Caco-2 (cell line): ENCODE measurements around the gene GRM4. TPM values are rescaled to one million over a fixed set of nuclear protein-coding genes. Genes with fewer than 3 reads are reported as not detected.

Source experiments
- BruUV-seq: library from RNA; stranded (reverse); fragments of 400-500 nt; replicated peaks from 2 replicates; lab custom pipeline; 2021; lab: Mats Ljungman, UMichigan
- CTCF ChIA-PET: fragments of 300-600 bp; sonication (Branson Sonifier 250); formaldehyde crosslinking; loops from one replicate; lab custom pipeline; 2022; ENCODE audit warnings: antibody characterized with exemption; lab: Charles Lee
- POLR2A ChIA-PET: fragments of 300-600 bp; sonication (Branson Sonifier 250); formaldehyde crosslinking; loops from one replicate; lab custom pipeline; 2022; ENCODE audit warnings: antibody characterized with exemption; lab: Charles Lee
- DNase-seq, 2 experiments: peaks; one replicate each; pipeline versions ENCODE4 v3.0.0 to v3.0.0-alpha.2; 2020 to 2022
- H3K27me3 ChIP-seq: replicated peaks from 2 replicates; pipeline ENCODE4 v1.6.0; 2011; ENCODE audit warnings: low read length; ENCODE audit not compliant: control insufficient read depth, insufficient read depth
- H3K36me3 ChIP-seq: 2 replicates; pipeline ENCODE4 v1.5.1; 2011; ENCODE audit warnings: low read length; ENCODE audit not compliant: control insufficient read depth, insufficient read depth
- H3K4me1 ChIP-seq: fragments of 250-450 bp; sonication (Bioruptor Pico); 2 replicates; pipeline ENCODE4 v1.5.1; 2020; ENCODE audit warnings: mild to moderate bottlenecking
- H3K4me3 ChIP-seq: 2 replicates; pipeline ENCODE4 v1.5.1; 2011; ENCODE audit warnings: low read depth, mild to moderate bottlenecking, control low read depth, low read length
- H3K9me3 ChIP-seq: fragments of 250-450 bp; sonication (Bioruptor Pico); 2 replicates; pipeline ENCODE4 v1.5.1; 2020; ENCODE audit warnings: mild to moderate bottlenecking, moderate library complexity
- H3K27ac Mint-ChIP-seq: one replicate; pipeline ENCODE4 v1.8.0; 2022; ENCODE audit warnings: mixed read lengths; ENCODE audit not compliant: unreplicated experiment
- H3K27me3 Mint-ChIP-seq: one replicate; pipeline ENCODE4 v1.8.0; 2022; ENCODE audit warnings: mixed read lengths; ENCODE audit not compliant: insufficient read depth, unreplicated experiment
- H3K36me3 Mint-ChIP-seq: one replicate; pipeline ENCODE4 v1.8.0; 2022; ENCODE audit warnings: mild to moderate bottlenecking, mixed read lengths; ENCODE audit not compliant: insufficient read depth, unreplicated experiment
- H3K4me1 Mint-ChIP-seq: one replicate; pipeline ENCODE4 v1.8.0; 2022; ENCODE audit warnings: low read depth, mixed read lengths; ENCODE audit not compliant: unreplicated experiment
- H3K4me3 Mint-ChIP-seq: one replicate; pipeline ENCODE4 v1.8.0; 2022; ENCODE audit warnings: mild to moderate bottlenecking, moderate library complexity, mixed read lengths; ENCODE audit not compliant: unreplicated experiment
- H3K9me3 Mint-ChIP-seq: one replicate; pipeline ENCODE4 v1.8.0; 2022; ENCODE audit warnings: mixed read lengths; ENCODE audit not compliant: unreplicated experiment
- intact Hi-C: fragments of 100-400 bp; cut with micrococcal nuclease; formaldehyde crosslinking; loops from one replicate; pipeline ENCODE4 v1.10.0; 2022; ENCODE audit not compliant: unreplicated experiment
- total RNA-seq: library from RNA; stranded (reverse); gene quantifications from 2 replicates; pipeline ENCODE4 v1.2.3, GENCODE V29; 2022
- TF ChIP-seq, protein P1 (sequence below), 2 experiments: fragments of 200-600 bp in 1 of 2; IDR thresholded peaks; 1 replicate in 1 of 2; 2 replicates in 1 of 2; pipeline versions ENCODE4 v1.5.1 to v1.8.0; 2011 to 2022; ENCODE audit warnings: antibody characterized with exemption in 1 of 2, control low read depth in 1 of 2, inconsistent platforms in 1 of 2, low read depth in 1 of 2, low read length in 1 of 2, mild to moderate bottlenecking in 1 of 2, moderate library complexity in 1 of 2; ENCODE audit not compliant: insufficient read depth in 1 of 2, severe bottlenecking in 1 of 2, unreplicated experiment in 1 of 2

The GRM4 gene
- total RNA-seq, 1 experiment from 2014 or later, result 0.09 TPM

DNA sequence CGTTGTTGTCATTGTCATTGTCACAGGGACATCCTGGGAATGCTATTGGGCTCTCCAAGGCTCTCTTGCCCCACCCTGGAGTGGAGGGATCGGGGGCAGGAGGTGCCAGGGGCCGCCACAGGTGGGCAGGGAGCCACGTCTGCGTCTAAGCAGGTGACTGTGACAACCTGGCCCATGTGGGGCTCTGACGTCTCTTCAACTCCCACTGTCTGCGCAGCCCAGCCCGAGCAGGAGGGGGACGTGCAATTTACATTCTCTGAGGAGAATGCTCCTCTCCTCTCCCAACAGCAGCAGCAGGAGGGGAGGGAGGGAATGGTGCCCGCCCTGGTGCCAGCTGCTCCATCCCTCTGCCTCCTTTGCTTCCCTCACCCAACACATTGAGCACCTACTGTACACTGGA, 50.1 kb downstream of the GRM4 start:
- Histone ChIP-seq H3K36me3 (no peaks in the 10 kb centered on the region), H3K4me1 (no peaks in the 10 kb centered on the region), H3K4me3 (no peak overlapping the region), H3K27me3 (peaks cover 1% of the 10 kb centered on the region), H3K9me3 (no peaks in the 10 kb centered on the region)
- Mint-ChIP-seq H3K27me3 (peaks cover 20% of the 10 kb centered on the region), H3K27ac (no peak overlapping the region), H3K4me1 (no peaks in the 10 kb centered on the region), H3K9me3 (no peaks in the 10 kb centered on the region), H3K4me3 (no peak overlapping the region), H3K36me3 (no peaks in the 10 kb centered on the region)
- BruUV-seq, result no TSS peak
- TF ChIP-seq, protein P1, sequence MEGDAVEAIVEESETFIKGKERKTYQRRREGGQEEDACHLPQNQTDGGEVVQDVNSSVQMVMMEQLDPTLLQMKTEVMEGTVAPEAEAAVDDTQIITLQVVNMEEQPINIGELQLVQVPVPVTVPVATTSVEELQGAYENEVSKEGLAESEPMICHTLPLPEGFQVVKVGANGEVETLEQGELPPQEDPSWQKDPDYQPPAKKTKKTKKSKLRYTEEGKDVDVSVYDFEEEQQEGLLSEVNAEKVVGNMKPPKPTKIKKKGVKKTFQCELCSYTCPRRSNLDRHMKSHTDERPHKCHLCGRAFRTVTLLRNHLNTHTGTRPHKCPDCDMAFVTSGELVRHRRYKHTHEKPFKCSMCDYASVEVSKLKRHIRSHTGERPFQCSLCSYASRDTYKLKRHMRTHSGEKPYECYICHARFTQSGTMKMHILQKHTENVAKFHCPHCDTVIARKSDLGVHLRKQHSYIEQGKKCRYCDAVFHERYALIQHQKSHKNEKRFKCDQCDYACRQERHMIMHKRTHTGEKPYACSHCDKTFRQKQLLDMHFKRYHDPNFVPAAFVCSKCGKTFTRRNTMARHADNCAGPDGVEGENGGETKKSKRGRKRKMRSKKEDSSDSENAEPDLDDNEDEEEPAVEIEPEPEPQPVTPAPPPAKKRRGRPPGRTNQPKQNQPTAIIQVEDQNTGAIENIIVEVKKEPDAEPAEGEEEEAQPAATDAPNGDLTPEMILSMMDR (IDR thresholded peaks at IDR 0.05; ENCODE audit: insufficient read depth in 1 of 2, low read depth in 1 of 2, low read length in 1 of 2, severe bottlenecking in 1 of 2, unreplicated experiment in 1 of 2), result no peak
- intact Hi-C loops, result no loop called here
- CTCF ChIA-PET, result no interaction called here
- POLR2A ChIA-PET, result no interaction called here
- no peak for DNase-seq

DNA sequence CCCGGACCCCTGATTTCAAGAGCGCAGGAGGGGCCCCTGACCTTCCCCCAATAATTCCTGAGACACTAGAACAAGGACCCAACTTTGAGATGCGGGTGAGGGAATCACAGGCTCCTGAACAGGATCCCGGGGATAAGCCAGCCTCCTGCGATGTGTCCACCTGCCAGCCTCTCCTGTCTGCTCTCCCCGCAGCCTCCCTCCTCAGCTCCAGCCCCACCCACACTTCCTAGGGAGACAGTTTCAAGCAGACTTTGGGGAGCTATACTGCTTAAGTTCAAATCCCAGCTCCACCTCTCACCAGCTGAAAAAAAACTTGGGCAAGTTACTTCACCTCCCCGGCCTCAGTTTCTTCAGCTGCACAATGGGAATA, 50.8 kb downstream of the GRM4 start:
- DNase-seq, result no peak
- TF ChIP-seq, protein P1 (IDR thresholded peaks at IDR 0.05; ENCODE audit: insufficient read depth in 1 of 2, low read depth in 1 of 2, low read length in 1 of 2, severe bottlenecking in 1 of 2, unreplicated experiment in 1 of 2), result no peak
- Mint-ChIP-seq H3K27me3 (peaks cover 15% of the 10 kb centered on the region), H3K9me3 (no peaks in the 10 kb centered on the region), H3K36me3 (no peaks in the 10 kb centered on the region), H3K4me1 (no peaks in the 10 kb centered on the region), H3K4me3 (no peak overlapping the region), H3K27ac (no peak overlapping the region)
- POLR2A ChIA-PET, result no interaction called here
- Histone ChIP-seq H3K9me3 (no peaks in the 10 kb centered on the region), H3K36me3 (no peaks in the 10 kb centered on the region), H3K4me3 (no peak overlapping the region), H3K27me3 (peaks cover 1% of the 10 kb centered on the region; the same call in 1 of the 2 replicates), H3K4me1 (no peaks in the 10 kb centered on the region)
- CTCF ChIA-PET, result no interaction called here
- intact Hi-C loops, result no loop called here
- no TSS peak for BruUV-seq

- Histone ChIP-seq H3K36me3 (no peaks in the 10 kb centered on the region), H3K4me1 (no peaks in the 10 kb centered on the region), H3K27me3 (peaks cover 1% of the 10 kb centered on the region; the same call in 1 of the 2 replicates), H3K9me3 (no peaks in the 10 kb centered on the region), H3K4me3 (no peak overlapping the region)
- no TSS peak for BruUV-seq
- H3K36me3 Mint-ChIP-seq, result no peaks in the 10 kb centered on the region
- no peak overlapping the region for H3K4me3 Mint-ChIP-seq
- no peak for DNase-seq
- intact Hi-C loops, result no loop called here
- H3K4me1 Mint-ChIP-seq, result no peaks in the 10 kb centered on the region
- no peak overlapping the region for H3K27ac Mint-ChIP-seq
- CTCF ChIA-PET, result no interaction called here
- no peaks in the 10 kb centered on the region for H3K9me3 Mint-ChIP-seq
- peaks cover 14% of the 10 kb centered on the region for H3K27me3 Mint-ChIP-seq
- TF ChIP-seq, protein P1 (IDR thresholded peaks at IDR 0.05; ENCODE audit: insufficient read depth in 1 of 2, low read depth in 1 of 2, low read length in 1 of 2, severe bottlenecking in 1 of 2, unreplicated experiment in 1 of 2), result no peak
- POLR2A ChIA-PET, result no interaction called here
These were observed 51.3 kb downstream of the GRM4 start for GRCh38 chr6:34094474-34095135.
